GM04504 (cell line): ENCODE results near the gene KIAA0825.
A peak's percentile ranks its signal among the peaks of the same experiment; 100 is the strongest.
"Not testable (repeated sequence)": the region's sequence is repeated elsewhere in the genome, so short reads cannot be mapped to it uniquely, and the experiment has no call there.

ENCODE experiments used
- DNase-seq: peaks from one replicate; pipeline ENCODE4 v3.0.0-alpha.2; 2012; ENCODE audit warnings: low read depth

The KIAA0825 gene

DNA sequence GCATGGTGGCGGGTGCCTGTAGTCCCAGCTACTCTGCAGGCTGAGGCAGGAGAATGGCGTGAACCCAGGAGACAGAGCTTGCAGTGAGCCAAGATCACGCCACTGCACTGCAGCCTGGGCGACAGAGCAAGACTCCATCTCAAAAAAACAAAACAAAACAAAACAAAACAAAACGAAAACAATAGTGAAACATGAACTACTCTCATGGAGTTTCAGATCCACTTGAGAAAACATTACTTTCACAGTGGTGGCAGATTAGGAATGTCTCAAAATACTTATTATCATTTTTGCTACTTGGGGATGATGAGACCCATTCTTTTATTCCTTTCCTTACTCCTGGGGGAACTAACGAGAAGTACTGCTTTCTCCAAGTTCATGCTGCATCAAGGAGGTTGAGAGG lies 448.2 kb downstream of the KIAA0825 start:
- DNase-seq: not testable (repeated sequence)

DNA sequence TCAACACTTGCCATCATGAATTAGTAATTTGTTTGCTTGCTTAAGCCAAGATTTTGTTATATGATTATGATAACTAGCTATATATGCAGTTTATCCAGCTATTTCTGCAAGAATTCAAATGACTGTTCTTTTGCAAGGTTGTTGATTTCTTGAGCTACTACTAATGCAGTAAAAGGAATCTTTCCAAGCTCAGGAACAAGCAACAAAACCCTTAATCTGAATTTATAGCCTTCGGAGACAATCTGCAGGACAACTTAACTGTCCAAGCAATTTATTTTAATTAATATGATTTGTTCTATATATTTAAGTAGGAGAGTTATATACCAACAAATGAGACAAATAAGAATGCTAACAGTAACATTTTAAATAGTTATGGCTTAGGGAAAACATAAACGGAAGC lies 450.3 kb downstream of the KIAA0825 start:
- no peak for DNase-seq

DNA sequence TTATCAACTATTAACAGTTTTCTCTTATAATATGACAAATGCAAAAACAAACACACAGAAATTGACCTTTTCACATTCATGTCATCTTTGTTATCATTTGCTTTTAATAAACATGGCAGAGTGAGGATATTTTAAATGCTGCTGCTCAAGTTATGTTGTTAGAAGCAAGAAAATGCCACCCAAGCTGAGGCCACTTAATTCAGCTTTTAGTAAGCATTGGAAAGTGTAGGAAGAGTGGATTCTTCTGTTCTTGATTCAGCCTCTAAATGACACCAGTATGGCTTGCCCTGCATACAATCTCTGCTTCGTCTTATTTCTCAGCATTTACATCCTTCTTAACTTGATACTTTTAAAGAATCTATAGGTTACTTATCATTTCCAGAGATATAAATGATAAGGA lies 456.6 kb downstream of the KIAA0825 start:
- DNase-seq: no peak

DNA sequence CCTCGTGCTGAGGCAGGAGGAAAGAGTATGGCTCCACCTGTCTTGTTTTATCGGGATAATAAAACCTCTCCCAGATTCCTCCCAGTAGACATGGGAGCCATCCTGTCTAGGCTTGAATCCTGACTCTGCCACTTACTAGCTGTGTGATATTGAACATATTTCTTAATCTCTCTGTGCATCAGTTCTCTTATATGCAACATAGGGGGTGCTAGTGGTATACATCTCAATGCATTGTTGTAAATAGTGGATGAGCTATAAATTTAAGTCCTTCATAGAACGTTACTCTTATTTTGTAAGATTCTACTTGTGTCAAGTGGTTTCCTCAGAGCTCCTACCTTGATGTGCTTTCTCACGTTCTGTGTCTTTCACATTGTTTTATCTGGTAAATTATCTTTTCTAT lies 459.3 kb downstream of the KIAA0825 start:
- DNase-seq: no peak

DNA sequence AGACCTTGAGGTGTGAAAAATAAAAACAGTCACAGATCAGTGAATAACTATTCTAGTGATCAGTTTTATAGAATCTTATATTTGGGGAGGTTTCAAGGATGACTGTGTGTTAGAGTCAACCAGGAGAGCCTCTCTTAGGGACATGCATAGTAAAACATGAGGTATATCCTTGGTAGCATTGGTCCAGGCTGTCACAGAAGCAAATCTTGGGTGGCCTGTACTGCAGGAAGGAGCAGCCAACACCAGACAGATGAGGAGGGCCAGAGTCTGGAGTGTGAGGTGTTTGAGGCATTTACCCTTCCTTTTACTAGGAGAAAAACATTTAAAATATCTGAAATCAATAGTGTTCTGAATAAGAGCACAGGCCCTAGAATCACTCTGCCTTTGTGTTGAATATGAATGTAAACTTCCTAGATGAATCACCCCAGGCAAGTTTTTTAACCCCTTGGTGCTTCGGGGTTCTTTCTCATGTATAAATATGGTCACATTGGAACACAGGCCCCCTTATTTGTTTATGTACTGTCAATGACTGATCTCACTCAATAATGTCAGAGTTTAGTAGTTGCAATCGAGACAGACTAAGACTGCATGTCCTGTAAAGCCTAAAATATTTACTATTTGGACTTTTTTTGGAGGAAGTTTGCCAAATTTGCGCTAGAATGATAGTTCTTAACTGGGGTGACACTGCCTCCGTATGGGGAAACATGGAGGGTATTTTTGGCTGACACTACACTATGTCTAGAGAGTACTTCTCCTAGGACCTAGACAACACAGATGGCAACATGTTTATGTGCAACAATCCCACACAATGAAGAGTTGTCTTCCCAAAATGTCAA lies 460.5 kb downstream of the KIAA0825 start:
- DNase-seq: no peak

DNA sequence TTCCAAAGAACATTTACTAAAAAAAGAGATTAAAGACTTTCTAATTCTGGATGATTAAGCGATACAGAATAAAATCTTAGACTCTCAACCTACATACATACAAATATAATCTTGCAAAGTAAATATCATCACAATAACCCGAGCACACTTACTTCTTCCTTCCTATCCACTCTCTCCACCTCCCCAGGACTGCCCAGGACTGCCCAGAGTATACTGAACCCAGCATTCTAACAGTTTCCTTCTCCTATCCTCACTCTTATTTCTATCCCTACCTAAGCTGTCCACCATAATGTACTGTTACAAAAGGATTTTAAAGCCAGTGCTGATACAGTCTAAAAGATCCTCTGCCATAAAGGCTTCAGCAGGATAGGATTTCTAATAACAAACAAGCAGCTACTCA lies 463.7 kb downstream of the KIAA0825 start:
- no peak for DNase-seq

DNA sequence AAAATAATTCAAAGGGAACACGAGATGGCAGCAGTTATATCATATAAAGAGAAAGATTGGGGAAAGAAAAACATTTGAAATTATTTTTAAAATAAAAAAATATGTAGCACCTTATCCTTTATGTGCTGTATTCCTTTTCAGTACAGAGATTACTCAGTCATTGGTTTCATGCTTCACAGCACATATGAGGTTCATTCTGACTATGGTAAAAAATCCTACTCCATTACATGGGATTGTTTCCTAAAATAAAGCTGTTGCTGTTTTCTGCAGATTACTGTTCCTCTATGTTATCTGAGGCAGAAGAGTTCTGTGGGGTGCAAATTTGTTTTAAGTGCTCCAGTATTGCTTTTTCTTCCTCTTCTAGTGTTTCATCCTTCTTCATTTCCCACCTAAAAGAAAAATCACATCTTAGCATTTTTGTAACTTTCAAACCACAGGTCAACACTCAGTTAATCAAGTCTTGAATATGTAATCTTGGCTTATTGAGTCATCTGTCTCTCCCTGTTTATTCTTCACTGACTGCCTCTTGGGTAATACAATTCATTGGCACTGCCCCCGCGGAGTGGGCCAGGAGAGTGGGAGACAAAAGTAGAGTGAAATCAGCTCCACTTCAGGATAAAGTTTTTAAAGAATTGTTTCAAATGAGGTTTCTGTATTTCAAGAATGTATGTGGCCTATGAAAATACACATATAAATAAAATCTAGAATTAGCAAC lies 464.5 kb downstream of the KIAA0825 start:
- no peak for DNase-seq

DNA sequence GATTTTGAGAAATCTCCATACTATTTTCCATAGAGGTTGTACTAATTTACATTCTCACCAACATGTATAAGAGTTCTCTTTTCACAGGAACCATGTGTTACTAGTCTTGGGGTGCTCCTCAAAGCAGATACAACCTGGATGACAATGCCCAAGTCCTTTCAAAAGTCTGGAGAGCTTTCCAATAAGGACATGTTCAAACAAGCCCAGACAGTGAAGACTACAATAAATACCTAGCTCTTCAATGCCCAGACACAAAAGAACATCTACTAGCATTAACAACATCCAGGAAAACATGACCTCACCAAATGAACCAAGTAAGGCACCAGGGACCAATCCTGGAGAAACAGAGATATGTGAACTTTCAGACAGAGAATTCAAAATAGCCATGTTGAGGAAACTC lies 474.8 kb downstream of the KIAA0825 start:
- not testable (repeated sequence) for DNase-seq

DNA sequence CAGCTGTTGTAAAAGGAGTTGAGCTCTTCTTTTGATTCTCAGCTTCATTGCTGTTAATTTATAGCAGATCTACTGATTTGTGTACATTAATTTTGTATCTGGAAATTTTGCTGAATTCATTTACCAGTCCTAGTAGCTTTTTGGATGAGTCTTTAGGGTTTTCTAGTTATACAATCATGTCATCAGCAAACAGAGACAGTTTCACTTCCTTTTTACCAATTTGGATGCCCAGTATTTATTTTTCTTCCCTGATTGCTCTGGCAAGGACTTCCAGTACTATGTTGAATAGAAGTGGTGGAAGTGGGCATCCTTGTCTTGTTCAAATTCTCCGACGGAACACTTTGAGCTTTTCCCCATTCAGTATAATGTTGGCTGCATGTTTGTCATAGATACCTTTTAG lies 478.1 kb downstream of the KIAA0825 start:
- DNase-seq: no peak

DNA sequence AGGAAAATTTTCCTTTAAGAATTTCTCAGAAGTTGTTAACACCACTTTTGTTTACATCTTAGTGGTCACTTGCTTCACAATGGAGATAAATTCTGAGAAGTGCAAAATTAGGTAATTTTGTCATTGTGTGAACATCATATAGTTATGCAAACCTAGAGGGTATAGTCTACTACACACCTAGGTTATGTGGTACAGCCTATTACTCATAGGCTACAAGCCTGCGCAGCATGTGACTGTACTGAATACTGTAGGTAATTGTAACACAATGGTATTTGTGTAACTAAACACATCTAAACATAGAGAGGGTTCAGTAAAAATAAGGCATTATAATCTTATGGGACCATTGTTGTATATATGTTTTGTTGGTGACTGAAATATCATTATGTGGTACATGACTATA lies 488.3 kb downstream of the KIAA0825 start:
- DNase-seq: no peak

DNA sequence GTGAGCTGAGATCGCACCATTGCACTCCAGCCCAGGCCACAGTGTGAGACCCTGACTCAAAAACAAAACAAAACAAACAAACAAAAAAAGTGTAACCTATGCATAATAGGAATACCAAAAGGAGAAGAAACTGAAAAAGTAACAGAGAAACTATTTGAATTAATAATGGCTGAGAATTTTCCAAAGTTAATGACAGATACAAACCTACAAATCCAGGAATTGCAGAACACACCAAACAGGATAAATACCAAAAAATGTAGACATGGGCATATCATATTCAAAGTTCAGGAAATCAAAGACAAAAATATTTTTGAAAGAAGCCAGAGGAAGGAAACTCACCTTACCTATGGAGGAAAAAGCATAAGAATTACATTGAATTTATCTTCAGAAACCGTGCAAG lies 493.3 kb downstream of the KIAA0825 start:
- DNase-seq: no peak

DNA sequence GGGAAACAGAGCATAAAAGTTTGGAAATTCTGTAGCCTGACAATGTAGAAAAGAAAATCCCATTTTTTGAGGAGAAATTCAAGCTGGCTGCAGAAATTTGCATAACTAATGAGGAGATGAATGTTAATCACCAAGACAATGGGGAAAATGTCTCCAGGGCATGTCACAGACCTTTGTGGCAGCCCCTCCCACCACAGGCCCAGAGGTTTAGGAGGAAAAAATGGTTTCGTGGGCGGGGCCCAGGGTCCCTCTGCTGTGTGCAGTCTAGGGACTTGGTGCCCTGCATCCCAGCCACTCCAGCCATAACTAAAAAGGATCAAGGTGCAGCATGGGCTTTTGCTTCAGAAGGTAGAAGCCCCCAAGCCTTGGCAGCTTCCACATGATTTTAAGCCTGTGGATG lies 502.1 kb downstream of the KIAA0825 start:
- not testable (repeated sequence) for DNase-seq

DNA sequence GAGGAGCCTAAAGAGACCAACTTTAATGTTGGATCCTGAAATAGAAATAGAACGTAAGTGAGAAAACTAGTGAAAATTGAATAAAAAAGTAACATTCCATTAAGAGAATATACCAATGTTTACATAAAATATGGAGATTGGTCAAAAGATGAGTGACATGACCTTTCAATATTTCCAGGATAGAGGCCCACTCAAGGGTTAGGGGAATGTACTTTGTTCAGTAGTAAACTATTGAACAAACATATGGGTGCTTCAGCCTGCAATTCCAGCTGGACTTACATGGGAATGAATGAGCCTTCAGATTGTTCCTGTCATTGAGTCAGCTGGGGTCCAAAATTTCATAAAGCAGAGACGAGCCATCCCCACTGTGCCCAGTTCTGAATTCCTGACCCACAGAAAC lies 505.3 kb downstream of the KIAA0825 start:
- no peak for DNase-seq

DNA sequence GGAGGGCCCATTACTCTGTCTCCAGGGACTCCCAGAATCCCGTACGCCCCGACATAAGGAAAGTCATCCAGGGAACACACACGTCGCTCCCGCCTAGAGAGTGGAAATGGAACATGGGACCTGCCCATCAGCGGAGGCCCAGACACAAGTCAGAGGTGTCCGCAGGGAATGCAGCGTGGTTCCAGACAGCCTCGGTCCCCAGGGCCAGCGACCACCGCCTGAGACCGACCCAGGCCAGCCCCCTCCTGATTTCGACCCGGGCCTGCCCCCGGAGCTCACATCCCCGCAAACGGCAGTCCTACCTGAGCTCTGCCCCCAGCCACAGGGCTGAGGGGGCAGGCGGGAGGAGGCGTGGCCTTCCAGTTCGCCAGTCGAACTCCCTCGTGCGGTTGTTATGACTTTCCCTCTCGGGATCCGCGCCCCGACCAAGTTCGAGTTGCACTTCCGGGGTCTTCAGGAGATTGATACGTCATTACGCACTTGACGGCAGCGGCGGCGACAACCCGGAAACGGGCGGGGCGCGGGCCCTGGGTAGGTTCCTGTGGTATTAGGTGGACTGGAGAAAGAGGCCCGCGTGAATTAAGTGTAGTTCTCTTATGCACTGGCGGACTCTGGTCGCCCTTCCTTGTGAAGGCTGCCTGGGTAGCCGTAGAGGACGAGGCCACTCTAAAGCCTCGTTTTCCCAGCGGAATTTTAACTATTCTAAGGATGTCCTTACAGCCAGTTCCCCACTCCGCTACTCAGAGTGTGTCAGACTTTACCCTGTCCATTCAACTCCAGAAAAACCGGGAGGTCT lies 507.0 kb downstream of the KIAA0825 start:
- peak; percentile 85 for DNase-seq

DNA sequence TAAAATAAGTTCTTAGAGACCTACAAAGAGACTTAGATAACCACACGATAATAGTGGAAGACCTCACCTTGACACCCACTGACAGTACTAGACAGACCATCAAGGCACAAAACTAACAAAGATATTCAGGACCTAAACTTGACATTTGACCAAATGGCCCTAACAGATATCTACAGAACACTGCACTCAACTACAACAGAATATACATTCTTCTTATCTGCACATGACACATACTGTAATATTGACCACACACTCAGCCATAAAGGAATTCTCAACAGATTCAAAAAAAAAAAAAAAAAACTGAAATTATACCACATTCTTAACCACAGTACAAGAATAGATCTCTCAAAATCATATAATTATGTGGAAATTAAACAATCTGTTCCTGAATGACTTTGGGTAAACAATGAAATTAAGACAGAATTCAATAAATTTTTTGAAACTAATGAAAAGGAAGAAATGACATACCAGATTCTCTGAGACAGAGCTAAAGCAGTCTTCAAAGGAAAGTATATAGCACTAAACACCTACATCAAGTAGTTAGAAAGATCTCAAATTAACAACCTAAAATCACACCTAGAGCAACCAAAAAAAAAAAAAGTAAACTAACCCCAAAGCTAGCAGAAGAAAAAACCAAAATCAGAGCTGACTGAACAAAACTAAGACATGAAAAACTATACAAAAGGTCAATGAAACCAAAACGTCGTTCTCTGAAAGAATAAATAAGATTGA lies 514.7 kb downstream of the KIAA0825 start:
- DNase-seq: no peak
